Astrocyte (in vitro differentiated cells and primary cell): ENCODE results near the gene ZFYVE28. TPM values are rescaled to one million over a fixed set of nuclear protein-coding genes. Genes with fewer than 3 reads are reported as not detected.

Experiments
- DNase-seq: peaks from one replicate; pipeline ENCODE4 v3.0.0-alpha.2; 2010; ENCODE audit warnings: low read depth
- FAIRE-seq: peaks from 2 replicates; lab custom pipeline; 2011; peaks lifted over from hg19 to GRCh38; lab: Jason Lieb, UNC
- H2AFZ ChIP-seq: 2 replicates; pipeline ENCODE4 v1.6.0; 2012; ENCODE audit warnings: low read depth, low read length, inconsistent platforms
- H3K27ac ChIP-seq: 2 replicates; pipeline ENCODE4 v1.5.1; 2011; ENCODE audit warnings: low read depth, low read length, inconsistent platforms
- H3K27me3 ChIP-seq: 2 replicates; pipeline ENCODE4 v1.6.0; 2011; ENCODE audit warnings: low read length, inconsistent platforms; ENCODE audit not compliant: insufficient read depth
- H3K36me3 ChIP-seq: 2 replicates; pipeline ENCODE4 v1.5.1; 2011; ENCODE audit warnings: low read length, inconsistent platforms; ENCODE audit not compliant: insufficient read depth
- H3K4me1 ChIP-seq: 2 replicates; pipeline ENCODE4 v1.5.1; 2011; ENCODE audit warnings: low read length, inconsistent platforms; ENCODE audit not compliant: insufficient read depth
- H3K4me2 ChIP-seq: 2 replicates; pipeline ENCODE4 v1.6.0; 2012; ENCODE audit warnings: low read length, inconsistent platforms
- H3K4me3 ChIP-seq: 2 replicates; pipeline ENCODE4 v1.5.1; 2011; ENCODE audit warnings: low read depth, mild to moderate bottlenecking, low read length, inconsistent platforms; ENCODE audit not compliant: insufficient read depth
- H3K79me2 ChIP-seq: 2 replicates; pipeline ENCODE4 v1.6.0; 2012; ENCODE audit warnings: mild to moderate bottlenecking, low read length, inconsistent platforms; ENCODE audit not compliant: insufficient read depth
- H3K9ac ChIP-seq: 2 replicates; pipeline ENCODE4 v1.6.0; 2012; ENCODE audit warnings: mild to moderate bottlenecking, low read length, inconsistent platforms
- H3K9me3 ChIP-seq: 2 replicates; pipeline ENCODE4 v1.5.1; 2012; ENCODE audit warnings: low read depth, mild to moderate bottlenecking, low read length, inconsistent platforms; ENCODE audit not compliant: insufficient read depth
- H4K20me1 ChIP-seq: 2 replicates; pipeline ENCODE4 v1.6.0; 2012; ENCODE audit warnings: low read length, inconsistent platforms; ENCODE audit not compliant: insufficient read depth
- H3K27ac Mint-ChIP-seq: one replicate; pipeline ENCODE4 v1.8.0; 2021; ENCODE audit warnings: mild to moderate bottlenecking, mixed read lengths; ENCODE audit not compliant: unreplicated experiment
- H3K27me3 Mint-ChIP-seq: one replicate; pipeline ENCODE4 v1.8.0; 2021; ENCODE audit warnings: low read depth, mixed read lengths; ENCODE audit not compliant: unreplicated experiment
- H3K36me3 Mint-ChIP-seq: one replicate; pipeline ENCODE4 v1.8.0; 2021; ENCODE audit warnings: low read depth, mixed read lengths; ENCODE audit not compliant: unreplicated experiment
- H3K4me1 Mint-ChIP-seq: one replicate; pipeline ENCODE4 v1.8.0; 2021; ENCODE audit warnings: low read depth, mixed read lengths; ENCODE audit not compliant: unreplicated experiment
- H3K4me3 Mint-ChIP-seq: one replicate; pipeline ENCODE4 v1.8.0; 2021; ENCODE audit warnings: mild to moderate bottlenecking, moderate library complexity, mixed read lengths; ENCODE audit not compliant: unreplicated experiment
- H3K9me3 Mint-ChIP-seq: one replicate; pipeline ENCODE4 v1.8.0; 2021; ENCODE audit warnings: mild to moderate bottlenecking, mixed read lengths; ENCODE audit not compliant: unreplicated experiment
- EZH2 ChIP-seq: IDR thresholded peaks from 2 replicates; pipeline ENCODE4 v1.6.1; 2012; ENCODE audit warnings: mild to moderate bottlenecking, low read length, inconsistent platforms; ENCODE audit not compliant: insufficient read depth
- total RNA-seq: library from RNA; stranded (reverse); gene quantifications from 2 replicates; pipeline ENCODE4 v1.2.1, GENCODE V29; 2021
- TF ChIP-seq, protein P1 (sequence below): IDR thresholded peaks from 2 replicates; pipeline ENCODE4 v1.5.1; 2011; ENCODE audit warnings: low read depth, mild to moderate bottlenecking, inconsistent platforms, low read length, moderate library complexity; ENCODE audit not compliant: insufficient read depth

Gene ZFYVE28
- total RNA-seq, 1 donor from 2014 or later = 0.68 TPM

GRCh38 chr4:2426069-2426397 is 7.6 kb upstream of the ZFYVE28 start:
- H3K4me3 Mint-ChIP-seq = no peak overlapping the region
- no peak overlapping the region for H3K4me3 ChIP-seq
- no peaks in the 10 kb centered on the region for H3K4me1 ChIP-seq
- no peak overlapping the region for H3K27ac ChIP-seq
- H4K20me1 ChIP-seq = no peaks in the 10 kb centered on the region
- H3K27me3 Mint-ChIP-seq = peaks cover 48% of the 10 kb centered on the region
- no peaks in the 10 kb centered on the region for H3K36me3 ChIP-seq
- peaks cover 10% of the 10 kb centered on the region for H3K27me3 ChIP-seq
- DNase-seq = no peak
- no peak overlapping the region for H3K9ac ChIP-seq
- no peak overlapping the region for H2AFZ ChIP-seq
- no peaks in the 10 kb centered on the region for H3K36me3 Mint-ChIP-seq
- H3K27ac Mint-ChIP-seq = no peak overlapping the region
- H3K4me1 Mint-ChIP-seq = peaks cover 3% of the 10 kb centered on the region
- no peak for FAIRE-seq
- no peak for TF ChIP-seq EZH2
- TF ChIP-seq, protein P1, sequence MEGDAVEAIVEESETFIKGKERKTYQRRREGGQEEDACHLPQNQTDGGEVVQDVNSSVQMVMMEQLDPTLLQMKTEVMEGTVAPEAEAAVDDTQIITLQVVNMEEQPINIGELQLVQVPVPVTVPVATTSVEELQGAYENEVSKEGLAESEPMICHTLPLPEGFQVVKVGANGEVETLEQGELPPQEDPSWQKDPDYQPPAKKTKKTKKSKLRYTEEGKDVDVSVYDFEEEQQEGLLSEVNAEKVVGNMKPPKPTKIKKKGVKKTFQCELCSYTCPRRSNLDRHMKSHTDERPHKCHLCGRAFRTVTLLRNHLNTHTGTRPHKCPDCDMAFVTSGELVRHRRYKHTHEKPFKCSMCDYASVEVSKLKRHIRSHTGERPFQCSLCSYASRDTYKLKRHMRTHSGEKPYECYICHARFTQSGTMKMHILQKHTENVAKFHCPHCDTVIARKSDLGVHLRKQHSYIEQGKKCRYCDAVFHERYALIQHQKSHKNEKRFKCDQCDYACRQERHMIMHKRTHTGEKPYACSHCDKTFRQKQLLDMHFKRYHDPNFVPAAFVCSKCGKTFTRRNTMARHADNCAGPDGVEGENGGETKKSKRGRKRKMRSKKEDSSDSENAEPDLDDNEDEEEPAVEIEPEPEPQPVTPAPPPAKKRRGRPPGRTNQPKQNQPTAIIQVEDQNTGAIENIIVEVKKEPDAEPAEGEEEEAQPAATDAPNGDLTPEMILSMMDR = no peak
- no peaks in the 10 kb centered on the region for H3K9me3 ChIP-seq
- no peaks in the 10 kb centered on the region for H3K79me2 ChIP-seq
- no peak overlapping the region for H3K4me2 ChIP-seq
- H3K9me3 Mint-ChIP-seq = no peaks in the 10 kb centered on the region

GRCh38 chr4:2425386-2426068 is 7.1 kb upstream of the ZFYVE28 start:
- no peak overlapping the region for H3K9ac ChIP-seq
- H4K20me1 ChIP-seq = no peaks in the 10 kb centered on the region
- H3K4me3 ChIP-seq = no peak overlapping the region
- no peaks in the 10 kb centered on the region for H3K9me3 ChIP-seq
- Mint-ChIP-seq H3K4me3 (no peak overlapping the region), H3K36me3 (no peaks in the 10 kb centered on the region), H3K27me3 (peaks cover 53% of the 10 kb centered on the region), H3K4me1 (peaks cover 3% of the 10 kb centered on the region), H3K9me3 (no peaks in the 10 kb centered on the region), H3K27ac (no peak overlapping the region)
- H3K27me3 ChIP-seq = peaks cover 15% of the 10 kb centered on the region
- no peak overlapping the region for H2AFZ ChIP-seq
- H3K27ac ChIP-seq = no peak overlapping the region
- H3K79me2 ChIP-seq = no peaks in the 10 kb centered on the region
- no peaks in the 10 kb centered on the region for H3K4me1 ChIP-seq
- H3K36me3 ChIP-seq = no peaks in the 10 kb centered on the region
- FAIRE-seq (no peak), DNase-seq (no peak)
- TF ChIP-seq EZH2 = no peak
- TF ChIP-seq, protein P1 = no peak
- H3K4me2 ChIP-seq = no peak overlapping the region

- H3K9ac ChIP-seq = no peak overlapping the region
- H3K4me3 Mint-ChIP-seq = no peak overlapping the region
- H3K36me3 ChIP-seq = no peaks in the 10 kb centered on the region
- no peak overlapping the region for H3K4me2 ChIP-seq
- no peak overlapping the region for H3K4me3 ChIP-seq
- H3K9me3 Mint-ChIP-seq = peaks cover 8% of the 10 kb centered on the region
- DNase-seq (peak; percentile 16), FAIRE-seq (no peak)
- no peak overlapping the region for H3K27ac ChIP-seq
- H3K4me1 Mint-ChIP-seq = peaks cover 3% of the 10 kb centered on the region
- TF ChIP-seq, protein P1 = no peak
- no peak for TF ChIP-seq EZH2
- H3K79me2 ChIP-seq = no peaks in the 10 kb centered on the region
- no peaks in the 10 kb centered on the region for H3K9me3 ChIP-seq
- no peak overlapping the region for H2AFZ ChIP-seq
- no peaks in the 10 kb centered on the region for H3K4me1 ChIP-seq
- H3K27me3 Mint-ChIP-seq = peaks cover 63% of the 10 kb centered on the region
- H3K27ac Mint-ChIP-seq = peak overlapping the region; percentile 13
- H4K20me1 ChIP-seq = no peaks in the 10 kb centered on the region
- H3K36me3 Mint-ChIP-seq = no peaks in the 10 kb centered on the region
- H3K27me3 ChIP-seq = peaks cover 25% of the 10 kb centered on the region
These were observed 6.1 kb upstream of the ZFYVE28 start for GRCh38 chr4:2424581-2424980.
